ENCODE measurements around the gene MOSPD3. TPM values are rescaled to one million over a fixed set of nuclear protein-coding genes. Genes with fewer than 3 reads are reported as not detected.

The MOSPD3 gene
- total RNA-seq, 1 donor from 2014 or later, result 17.0 TPM

GRCh38 chr7:100626530-100627237 lies 14.3 kb downstream of the MOSPD3 start:
- TF ChIP-seq CTCF (conservative IDR thresholded peaks at IDR 0.05; ENCODE audit: low read depth, low read length), result no peak
- no peak for DNase-seq (ENCODE audit: low read depth)
- H3K4me3 ChIP-seq (ENCODE audit: low read depth, low read length), result peak overlapping the region; percentile 37

GRCh38 chr7:100627238-100627549 lies 14.9 kb downstream of the MOSPD3 start:
- no peak for DNase-seq (ENCODE audit: low read depth)
- TF ChIP-seq CTCF (conservative IDR thresholded peaks at IDR 0.05; ENCODE audit: low read depth, low read length), result no peak
- no peak overlapping the region for H3K4me3 ChIP-seq (ENCODE audit: low read depth, low read length)

GRCh38 chr7:100629117-100629716 lies 16.9 kb downstream of the MOSPD3 start:
- no peak overlapping the region for H3K4me3 ChIP-seq (ENCODE audit: low read depth, low read length)
- no peak for DNase-seq (ENCODE audit: low read depth)
- peak; percentile 45 for TF ChIP-seq CTCF (conservative IDR thresholded peaks at IDR 0.05; ENCODE audit: low read depth, low read length)

- H3K4me3 ChIP-seq (ENCODE audit: low read depth, low read length), result no peak overlapping the region
- no peak for DNase-seq (ENCODE audit: low read depth)
- TF ChIP-seq CTCF (conservative IDR thresholded peaks at IDR 0.05; ENCODE audit: low read depth, low read length), result no peak
Observed at GRCh38 chr7:100630066-100630465, 17.7 kb downstream of the MOSPD3 start.

- DNase-seq (ENCODE audit: low read depth), result no peak
- TF ChIP-seq CTCF (conservative IDR thresholded peaks at IDR 0.05; ENCODE audit: low read depth, low read length), result peak; percentile 27
- peak overlapping the region; percentile 34 for H3K4me3 ChIP-seq (ENCODE audit: low read depth, low read length)
Observed at GRCh38 chr7:100632951-100633717, 20.8 kb downstream of the MOSPD3 start.

- DNase-seq (ENCODE audit: low read depth), result no peak
- H3K4me3 ChIP-seq (ENCODE audit: low read depth, low read length), result no peak overlapping the region
- TF ChIP-seq CTCF (conservative IDR thresholded peaks at IDR 0.05; ENCODE audit: low read depth, low read length), result no peak
Observed at GRCh38 chr7:100639995-100640516, 27.7 kb downstream of the MOSPD3 start.
